Panc1 (cell line): ENCODE data around the gene ADAMTS15. TPM values are rescaled to one million over a fixed set of nuclear protein-coding genes. Genes with fewer than 3 reads are reported as not detected.
A peak's percentile ranks its signal among the peaks of the same experiment; 100 is the strongest.

ENCODE experiments used
- ATAC-seq: fragments of 200-7000 bp; cut with Tn5 transposase; 2 replicates; pipeline ENCODE4 v1.9.1; 2020; ENCODE audit warnings: mild to moderate bottlenecking, moderate library complexity
- BruUV-seq: library from RNA; stranded (reverse); fragments of 400-500 nt; replicated peaks from 2 replicates; lab custom pipeline; 2021; lab: Mats Ljungman, UMichigan
- CTCF ChIA-PET: fragments of 300-600 bp; sonication (Branson Sonifier 250); formaldehyde crosslinking; loops from one replicate; lab custom pipeline; 2022; ENCODE audit warnings: antibody characterized with exemption; lab: Charles Lee
- POLR2A ChIA-PET: fragments of 300-600 bp; sonication (Branson Sonifier 250); formaldehyde crosslinking; loops from one replicate; lab custom pipeline; 2022; ENCODE audit warnings: antibody characterized with exemption; lab: Charles Lee
- DNase-seq: peaks from one replicate; pipeline ENCODE4 v3.0.0-alpha.2; 2010; ENCODE audit warnings: low read depth, low spot score
- H3K27ac ChIP-seq: 2 replicates; pipeline ENCODE4 v1.5.1; 2011; ENCODE audit warnings: mild to moderate bottlenecking, low read length, inconsistent platforms
- H3K27me3 ChIP-seq: fragments of 200-500 bp; sonication (Bioruptor generic); 2 replicates; pipeline ENCODE4 v1.6.0; 2014; ENCODE audit warnings: low read length, inconsistent platforms; ENCODE audit not compliant: control insufficient read depth, insufficient read depth
- H3K36me3 ChIP-seq: fragments of 200-500 bp; sonication (Bioruptor generic); 2 replicates; pipeline ENCODE4 v1.5.1; 2014; ENCODE audit warnings: inconsistent platforms, mild to moderate bottlenecking, low read length, moderate library complexity; ENCODE audit not compliant: control insufficient read depth, insufficient read depth
- H3K4me1 ChIP-seq: 2 replicates; pipeline ENCODE4 v1.5.1; 2011; ENCODE audit warnings: inconsistent platforms, mild to moderate bottlenecking, low read length, moderate library complexity; ENCODE audit not compliant: control insufficient read depth, insufficient read depth
- H3K4me3 ChIP-seq, 2 experiments: 2 replicates each; pipeline ENCODE4 v1.5.1; 2011 to 2012; ENCODE audit warnings: low read depth in 2 of 2, low read length in 2 of 2, mild to moderate bottlenecking in 2 of 2, inconsistent platforms in 1 of 2, moderate library complexity in 1 of 2
- H3K9me3 ChIP-seq: fragments of 200-500 bp; sonication (Bioruptor generic); 2 replicates; pipeline ENCODE4 v1.5.1; 2014; ENCODE audit warnings: low read depth, mild to moderate bottlenecking, inconsistent platforms, low read length, moderate library complexity; ENCODE audit not compliant: control insufficient read depth, insufficient read depth
- CTCF ChIP-seq: fragments of 450-650 bp; IDR thresholded peaks from 2 replicates; pipeline ENCODE4 v1.5.1; 2017; ENCODE audit warnings: mild to moderate bottlenecking
- POLR2AphosphoS5 ChIP-seq: IDR thresholded peaks from 2 replicates; pipeline ENCODE4 v1.6.1; 2012; ENCODE audit warnings: mild to moderate bottlenecking, low read depth, low read length, moderate library complexity
- REST ChIP-seq, 2 experiments: IDR thresholded peaks; 2 replicates each; pipeline ENCODE4 v1.6.1; 2011 to 2012; ENCODE audit warnings: low read depth in 2 of 2, control low read depth in 1 of 2, low read length in 1 of 2, mild to moderate bottlenecking in 1 of 2, moderate library complexity in 1 of 2; ENCODE audit not compliant: insufficient read depth in 1 of 2
- SIN3A ChIP-seq: IDR thresholded peaks from 2 replicates; pipeline ENCODE4 v1.6.1; 2012; ENCODE audit warnings: low read depth, mild to moderate bottlenecking, low read length, moderate library complexity, borderline replicate concordance; ENCODE audit not compliant: insufficient read depth
- TCF7L2 ChIP-seq: IDR thresholded peaks from 2 replicates; pipeline ENCODE4 v1.6.1; 2011; ENCODE audit warnings: mild to moderate bottlenecking, low read depth, low read length, inconsistent platforms
- in situ Hi-C: cut with HindIII; loops from 2 replicates; pipeline ENCODE4 v1.10.0; 2016; ENCODE audit warnings: low sequenced_read_pairs, low pct_unique_long_range_greater_than_20kb
- intact Hi-C: fragments of 100-400 bp; cut with micrococcal nuclease; formaldehyde crosslinking; loops from one replicate; pipeline ENCODE4 v1.10.0; 2022; ENCODE audit not compliant: unreplicated experiment
- total RNA-seq: library from RNA; stranded (reverse); gene quantifications from one replicate; pipeline ENCODE4 v1.2.1, GENCODE V29; 2021; ENCODE audit not compliant: unreplicated experiment

Gene ADAMTS15
- total RNA-seq, 1 experiment from 2014 or later, result 39.9 TPM

GRCh38 chr11:130429983-130430382 is 18.5 kb upstream of the ADAMTS15 start:
- H3K4me1 ChIP-seq, result peaks cover 9% of the 10 kb centered on the region; the same call in 1 of the 2 replicates
- no peak overlapping the region for H3K27ac ChIP-seq
- DNase-seq (no peak), ATAC-seq (no peak)
- ChIA-PET POLR2A (no interaction called here), CTCF (interaction anchor here (0.6 to 2.0 kb wide), 3 partner anchors 13 to 552 kb away, joined by 3 to 5 read pairs (median 4); no protein-coding TSS in a partner anchor)
- H3K27me3 ChIP-seq, result peaks cover 32% of the 10 kb centered on the region
- in situ Hi-C loops (no loop called here), intact Hi-C loops (no loop called here)
- H3K36me3 ChIP-seq, result no peaks in the 10 kb centered on the region
- no peaks in the 10 kb centered on the region for H3K9me3 ChIP-seq
- TF ChIP-seq POLR2AphosphoS5 (no peak), CTCF (no peak), TCF7L2 (no peak), REST (IDR thresholded peaks at IDR 0.05; ENCODE audit: insufficient read depth in 1 of 2, low read depth in 2 of 2, low read length in 1 of 2) (no peak), SIN3A (no peak)
- H3K4me3 ChIP-seq, result no peak overlapping the region
- no TSS peak for BruUV-seq

- Histone ChIP-seq H3K9me3 (no peaks in the 10 kb centered on the region), H3K4me1 (peaks cover 21% of the 10 kb centered on the region), H3K36me3 (no peaks in the 10 kb centered on the region), H3K27me3 (peaks cover 26% of the 10 kb centered on the region), H3K4me3 (no peak overlapping the region), H3K27ac (no peak overlapping the region)
- no peak for DNase-seq
- no peak for TF ChIP-seq POLR2AphosphoS5
- no peak for TF ChIP-seq TCF7L2
- TF ChIP-seq CTCF, result peak; percentile 89
- TF ChIP-seq SIN3A, result no peak
- in situ Hi-C loops, result no loop called here
- intact Hi-C loops, result no loop called here
- no TSS peak for BruUV-seq
- CTCF ChIA-PET, result interaction anchor here (0.6 to 3.1 kb wide), 17 partner anchors 11 to 909 kb away, joined by 3 to 39 read pairs (median 4); no protein-coding TSS in a partner anchor
- POLR2A ChIA-PET, result no interaction called here
- ATAC-seq, result peak; percentile 47
Measured at GRCh38 chr11:130431331-130431773, 17.1 kb upstream of the ADAMTS15 start.
